ENCODE data around the gene NDST3.

DNA sequence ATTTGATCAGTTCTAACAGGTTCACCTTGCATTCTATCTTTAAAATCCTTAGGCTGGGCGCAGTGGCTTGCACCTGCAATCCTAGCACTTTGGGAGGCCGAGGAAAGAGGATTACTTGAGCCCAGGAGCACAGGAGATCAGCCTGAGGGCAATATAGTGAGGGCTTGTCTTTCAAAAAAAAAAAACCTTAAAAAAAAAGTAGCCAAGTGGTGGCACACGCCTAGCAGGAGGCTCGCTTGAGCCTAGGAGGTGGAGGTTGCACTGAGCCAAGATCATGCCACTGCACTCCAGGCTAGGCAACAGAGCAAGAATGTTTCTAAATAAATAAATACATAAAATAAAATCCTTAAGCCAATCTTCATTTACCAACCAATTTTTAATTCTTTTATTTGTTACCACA is 243.0 kb downstream of the NDST3 start:
- TF ChIP-seq CTCF (IDR thresholded peaks at IDR 0.05): no peak
- no peak for TF ChIP-seq POLR2AphosphoS5 (IDR thresholded peaks at IDR 0.05; ENCODE audit: low read depth, low read length)
- TF ChIP-seq REST (IDR thresholded peaks at IDR 0.05; ENCODE audit: insufficient read depth in 1 of 2, low read depth in 2 of 2, low read length in 1 of 2): no peak
- no peak for TF ChIP-seq SIN3A (IDR thresholded peaks at IDR 0.05; ENCODE audit: borderline replicate concordance, insufficient read depth, low read depth, low read length)

All from Panc1 (cell line).